Caki2 (cell line): Measurements from ENCODE around the gene NUDT3. TPM values are rescaled to one million over a fixed set of nuclear protein-coding genes. Genes with fewer than 3 reads are reported as not detected.

Source experiments
- DNase-seq: peaks from one replicate; pipeline ENCODE4 v3.0.0-alpha.2; 2015; ENCODE audit warnings: low read depth
- in situ Hi-C: cut with HindIII; loops from 2 replicates; pipeline ENCODE4 v1.10.0; 2016; ENCODE audit warnings: low sequenced_read_pairs, low pct_unique_long_range_greater_than_20kb, mixed read lengths
- total RNA-seq: library from RNA; depleted of rRNA; stranded (reverse); fragments of >200 nt; shearing (Covaris generic); gene quantifications from 2 replicates; pipeline ENCODE4 v1.2.3, GENCODE V29; 2014; ENCODE audit warnings: low replicate concordance

NUDT3 gene
- total RNA-seq, 1 experiment from 2014 or later = 7.2 TPM

DNA sequence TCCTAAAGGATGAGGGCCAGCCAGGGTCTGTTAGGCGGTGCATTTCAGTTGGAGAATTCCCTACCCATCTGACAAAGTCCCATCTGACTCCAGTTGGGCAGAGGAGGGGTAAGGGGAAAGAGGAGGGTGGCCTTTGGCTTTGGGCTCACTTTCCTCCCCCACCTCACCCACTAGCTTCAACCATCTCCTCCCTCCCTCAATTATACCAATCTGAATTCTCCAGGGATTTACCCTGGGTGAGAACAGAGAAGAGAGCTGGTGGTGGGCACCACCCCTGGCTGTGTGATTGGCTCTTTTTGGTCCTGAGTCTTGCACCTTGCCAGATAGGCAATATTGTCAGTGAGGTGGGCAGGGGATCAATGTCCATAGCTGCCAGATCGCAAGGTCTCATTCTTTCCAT lies 152.6 kb downstream of the NUDT3 start:
- in situ Hi-C loops = no loop called here
- DNase-seq = no peak

DNA sequence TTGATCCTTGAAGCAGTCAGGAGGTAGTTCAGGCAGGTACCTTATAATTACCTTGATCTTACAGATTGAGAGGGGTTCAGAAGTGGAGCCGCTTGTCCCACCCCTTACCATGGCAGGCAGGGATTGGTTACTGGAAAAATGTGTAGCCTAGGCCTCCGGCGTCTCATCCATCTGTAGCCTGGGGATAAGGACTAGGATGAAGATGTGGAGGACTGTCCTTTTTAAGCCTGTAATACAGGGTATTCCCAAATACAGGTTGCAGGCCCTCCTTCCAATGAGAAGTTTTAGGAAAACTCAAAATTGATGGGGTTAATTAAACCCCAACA lies 153.0 kb downstream of the NUDT3 start:
- in situ Hi-C loops = no loop called here
- DNase-seq = no peak

- in situ Hi-C loops = no loop called here
- peak; percentile 37 for DNase-seq
These were observed 153.6 kb downstream of the NUDT3 start for GRCh38 chr6:34238585-34239499.

DNA sequence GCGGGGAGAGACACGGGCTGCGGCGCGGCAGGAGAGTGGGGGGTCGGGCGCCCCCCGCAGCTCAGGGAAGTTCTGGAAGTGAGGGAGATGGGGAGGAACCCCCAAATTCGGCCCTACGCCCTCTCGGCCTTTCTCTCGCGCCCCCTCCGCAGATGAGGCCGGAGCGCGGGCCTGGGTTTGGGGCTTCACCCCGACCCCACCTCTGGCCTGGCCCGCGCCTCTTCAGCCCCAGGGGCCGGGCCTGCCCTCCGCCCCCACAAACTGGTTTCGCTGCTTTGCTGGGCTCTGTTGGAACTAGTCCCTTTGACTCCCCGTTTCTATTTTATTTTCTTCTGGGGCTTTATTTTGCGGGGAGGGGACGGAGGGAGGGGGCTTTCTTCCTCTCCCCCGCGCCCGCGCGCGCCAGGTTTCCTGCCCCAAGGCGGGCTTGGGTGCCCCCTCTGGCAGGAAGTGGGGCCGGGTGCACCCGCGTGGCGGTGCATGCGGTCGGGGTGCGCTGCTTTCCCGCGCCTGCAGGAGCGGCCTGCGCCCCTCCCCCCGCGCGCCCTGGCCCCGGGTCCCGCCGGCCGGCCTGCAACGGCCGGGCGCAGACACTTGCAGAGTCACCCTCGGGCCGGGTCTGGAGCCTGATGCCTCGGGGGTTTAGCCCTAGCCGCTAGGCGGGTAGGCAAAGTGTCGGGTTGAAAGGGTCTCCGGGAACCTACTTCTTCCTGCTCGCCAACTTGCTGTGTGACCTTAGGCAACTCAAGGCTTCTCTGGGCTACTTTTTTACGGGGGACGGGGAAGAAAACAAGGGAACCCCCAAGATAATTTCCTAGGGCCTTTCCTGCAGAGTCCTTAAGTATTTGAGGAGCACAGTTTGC lies 154.5 kb downstream of the NUDT3 start:
- DNase-seq = peak; percentile 68

GRCh38 chr6:34237316-34237721 lies 155.2 kb downstream of the NUDT3 start:
- DNase-seq = no peak
- in situ Hi-C loops = no loop called here

More for the DNA sequence above, 154.5 kb downstream of the NUDT3 start:
- in situ Hi-C loops = no loop called here

DNA sequence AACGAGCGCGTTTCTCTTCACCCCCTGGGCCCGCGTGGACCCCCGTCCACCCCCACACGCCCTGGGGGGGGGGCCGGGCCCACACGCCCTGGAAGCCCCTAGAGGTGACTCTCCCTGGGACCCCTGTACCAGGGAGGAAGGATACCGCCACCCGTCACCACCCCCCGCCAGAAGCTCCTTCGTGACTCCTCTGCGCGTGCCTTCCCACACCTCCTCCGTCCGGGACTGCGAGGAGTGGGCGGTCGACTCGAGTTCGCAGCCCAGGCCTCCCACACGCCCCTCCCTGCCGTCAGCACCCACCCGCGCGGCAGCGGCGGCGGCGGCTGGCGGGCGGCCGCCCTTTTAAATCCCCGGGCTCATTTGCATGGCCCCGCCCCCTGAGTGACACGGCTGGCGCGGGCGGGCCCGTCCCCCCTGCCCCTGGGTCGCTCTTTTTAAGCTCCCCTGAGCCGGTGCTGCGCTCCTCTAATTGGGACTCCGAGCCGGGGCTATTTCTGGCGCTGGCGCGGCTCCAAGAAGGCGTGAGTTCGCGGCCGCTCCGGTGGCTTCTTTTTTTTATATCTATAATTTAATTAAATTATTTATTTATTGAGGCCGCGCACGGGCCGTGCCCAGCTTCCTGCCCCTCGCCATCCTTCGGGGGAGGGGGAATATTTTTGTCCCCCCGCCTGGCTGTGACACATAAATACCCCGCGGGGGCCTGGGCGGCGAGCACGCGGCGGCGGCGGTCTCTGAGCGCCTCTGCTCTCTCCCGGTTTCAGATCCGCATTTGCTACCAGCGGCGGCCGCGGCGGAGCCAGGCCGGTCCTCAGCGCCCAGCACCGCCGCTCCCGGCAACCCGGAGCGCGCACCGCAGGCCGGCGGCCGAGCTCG lies 155.8 kb downstream of the NUDT3 start, which contains the start of gene HMGA1:
Gene HMGA1, plus strand, starts transcription at position 431 of the 873 bp plus-strand sequence. CDS start 3,908 bp downstream, outside the sequence.
- in situ Hi-C loops = no loop called here
- DNase-seq = peak; percentile 86

- in situ Hi-C loops = no loop called here
- DNase-seq = no peak
These were observed 156.4 kb downstream of the NUDT3 start for GRCh38 chr6:34236131-34236442.

- in situ Hi-C loops = no loop called here
- DNase-seq = peak; percentile 81
These were observed 156.9 kb downstream of the NUDT3 start for GRCh38 chr6:34235307-34236130.

DNA sequence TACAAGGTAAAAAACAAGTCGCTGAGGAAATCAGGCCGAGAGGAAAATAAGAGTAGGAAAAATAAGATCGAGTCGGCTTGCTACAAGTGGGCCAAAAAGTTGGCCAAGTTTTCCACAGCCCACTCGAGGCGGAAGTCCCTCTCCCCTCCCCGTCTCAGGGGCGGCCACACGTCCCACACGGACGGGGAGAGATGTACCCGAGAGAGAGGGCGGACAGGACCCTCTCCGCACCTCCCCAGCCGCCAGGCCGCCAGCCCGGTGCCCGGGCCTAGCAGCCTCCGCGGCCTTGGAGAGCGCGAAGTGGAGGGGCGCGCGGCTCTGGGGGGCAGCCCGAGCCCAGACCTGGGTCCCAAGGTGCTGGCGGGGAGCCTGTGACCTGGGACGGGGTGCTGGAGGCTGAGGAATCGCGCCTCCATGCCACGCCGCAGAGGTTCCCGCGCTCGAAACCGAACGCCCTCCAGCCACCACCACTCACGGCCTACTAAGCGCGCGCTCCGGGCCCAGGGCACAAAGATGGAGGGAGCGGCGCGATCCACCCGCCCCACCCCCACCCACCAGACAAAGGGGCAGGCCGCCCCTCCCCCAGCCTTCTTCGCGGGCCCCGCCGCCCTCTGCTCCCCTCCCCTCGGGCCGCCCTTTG lies 157.7 kb downstream of the NUDT3 start:
- in situ Hi-C loops = no loop called here

GRCh38 chr6:34233867-34234266 lies 158.6 kb downstream of the NUDT3 start:
- no peak for DNase-seq
- in situ Hi-C loops = no loop called here

More for the DNA sequence above, 157.7 kb downstream of the NUDT3 start:
- DNase-seq = no peak

DNA sequence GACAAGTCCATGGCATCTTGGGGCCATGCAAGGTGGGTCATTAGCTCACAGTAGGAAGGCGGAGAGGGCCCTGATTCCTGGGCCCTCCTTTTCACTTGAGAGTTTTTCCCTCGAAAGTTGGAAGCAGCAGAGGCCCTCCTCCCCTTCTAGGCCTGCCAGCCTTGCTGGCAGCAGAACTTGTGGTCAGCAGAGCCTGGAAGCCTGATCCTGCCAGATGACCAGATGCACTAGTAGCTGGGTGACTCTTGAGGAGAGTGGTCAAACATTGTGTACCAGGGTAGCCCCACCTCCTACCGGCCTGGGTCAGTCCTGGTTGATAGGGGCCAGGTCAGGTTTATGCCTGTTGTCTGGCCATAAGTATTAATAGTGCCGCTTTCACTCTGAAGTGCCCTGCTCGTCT lies 159.6 kb downstream of the NUDT3 start:
- in situ Hi-C loops = no loop called here

DNA sequence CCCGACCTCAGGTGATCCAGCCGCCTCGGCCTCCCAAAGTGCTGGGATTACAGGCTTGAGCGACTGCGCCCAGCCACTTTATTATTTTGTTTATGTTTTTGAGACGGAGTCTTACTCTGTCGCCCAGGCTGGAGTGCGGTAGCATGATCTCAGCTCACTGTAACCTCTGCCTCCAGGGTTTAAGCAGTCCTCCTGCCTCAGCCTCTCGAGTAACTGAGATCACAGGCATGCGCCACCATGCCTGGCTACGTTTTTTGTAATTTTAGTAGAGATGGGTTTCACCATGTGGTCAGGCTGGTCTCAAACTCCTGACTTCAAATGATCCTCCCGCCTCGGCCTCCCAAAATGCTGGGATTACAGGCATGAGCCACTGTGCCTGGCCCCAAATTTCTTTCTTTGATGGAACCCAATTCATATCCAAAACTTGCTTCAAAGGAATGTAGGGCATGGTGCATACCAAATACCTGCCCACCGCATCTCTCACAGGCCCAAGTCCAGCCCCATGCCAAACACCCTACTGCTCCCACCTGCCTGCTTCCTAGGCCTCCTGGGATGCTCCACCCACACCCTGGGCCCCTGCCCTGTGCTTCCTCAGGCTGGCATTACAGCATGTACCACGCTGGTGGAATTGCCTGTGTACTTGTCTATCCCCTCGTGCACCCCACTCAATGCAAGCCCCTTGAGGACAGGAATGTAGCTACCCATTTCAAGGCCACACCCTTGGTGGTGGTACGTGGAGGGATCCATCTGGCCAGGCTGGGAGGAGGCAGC lies 160.7 kb downstream of the NUDT3 start:
- in situ Hi-C loops = no loop called here
- no peak for DNase-seq

More for the DNA sequence above, 159.6 kb downstream of the NUDT3 start:
- no peak for DNase-seq

DNA sequence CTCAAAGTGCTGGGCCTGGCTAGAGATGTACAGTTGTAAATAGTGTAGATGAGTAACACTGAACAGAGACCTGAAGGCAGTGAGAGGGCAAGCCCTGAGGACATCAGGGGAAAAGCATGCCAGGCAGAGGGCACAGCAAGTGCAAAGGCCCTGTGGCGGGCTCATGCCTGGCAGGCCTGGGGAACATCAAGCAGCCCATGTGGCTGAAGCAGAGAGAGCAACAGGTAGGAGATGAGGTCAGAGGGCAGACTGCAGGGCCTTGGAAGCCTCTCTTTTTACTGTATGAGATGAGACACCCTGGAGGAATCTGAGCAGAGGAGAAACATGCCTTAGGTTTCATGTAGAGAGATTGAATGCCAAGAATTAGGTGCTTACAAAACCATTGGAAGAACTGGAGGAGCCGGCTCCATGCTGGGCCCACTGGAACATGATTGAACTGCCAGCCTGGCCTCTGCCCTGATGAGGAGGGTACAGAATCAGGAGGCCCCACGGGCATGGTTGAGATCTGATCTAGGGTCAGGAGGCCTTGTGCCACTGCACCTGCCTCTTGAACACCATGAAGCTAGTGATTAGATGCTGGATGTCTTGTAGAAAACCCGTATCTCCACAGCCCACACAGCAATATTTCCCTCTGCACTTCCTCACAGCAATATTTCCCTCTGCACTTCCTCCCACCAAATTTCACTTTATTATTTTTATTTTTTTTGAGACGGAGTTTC lies 161.7 kb downstream of the NUDT3 start:
- in situ Hi-C loops = no loop called here
- DNase-seq = no peak

DNA sequence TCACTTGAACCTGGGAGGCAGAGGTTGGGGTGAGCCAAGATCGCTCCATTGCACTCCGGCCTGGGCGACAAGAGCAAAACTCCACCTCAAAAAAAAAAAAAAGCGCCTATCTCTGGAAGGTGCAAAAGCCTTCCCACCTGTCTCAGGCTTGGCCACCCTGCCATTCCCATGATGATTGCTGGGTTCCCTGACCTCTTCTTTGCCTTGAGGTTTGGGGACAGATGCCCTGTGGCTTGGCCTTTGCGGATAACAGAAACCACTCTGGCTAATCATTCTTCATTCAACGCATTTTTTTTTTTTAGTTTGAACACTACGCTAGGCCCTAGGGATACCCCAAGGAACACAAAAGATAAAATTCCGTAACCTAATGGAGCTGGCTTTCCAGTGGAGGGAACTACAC lies 162.6 kb downstream of the NUDT3 start:
- peak; percentile 51 for DNase-seq
- in situ Hi-C loops = no loop called here
